Parathyroid adenoma (tissue), 2 donors: ENCODE measurements around the gene SNX17.

ENCODE experiments used
- H2AFZ ChIP-seq: fragments of 300-600 bp; sonication (generic); one replicate; pipeline ENCODE4 v1.7.0; 2017; ENCODE audit warnings: antibody characterized with exemption, mild to moderate bottlenecking
- H3K27ac ChIP-seq: fragments of 300-600 bp; sonication (generic); one replicate; pipeline ENCODE4 v1.7.0; 2017
- H3K27me3 ChIP-seq: fragments of 300-600 bp; sonication (generic); one replicate; pipeline ENCODE4 v1.7.0; 2017; ENCODE audit warnings: low read length; ENCODE audit not compliant: control insufficient read depth, insufficient read depth
- H3K36me3 ChIP-seq: fragments of 300-600 bp; sonication (generic); one replicate; pipeline ENCODE4 v1.7.0; 2017; ENCODE audit warnings: low read length; ENCODE audit not compliant: control insufficient read depth, insufficient read depth
- H3K4me1 ChIP-seq: fragments of 300-600 bp; sonication (generic); one replicate; pipeline ENCODE4 v1.7.0; 2017; ENCODE audit warnings: control low read depth
- H3K4me2 ChIP-seq: fragments of 300-600 bp; sonication (generic); one replicate; pipeline ENCODE4 v1.7.0; 2017; ENCODE audit warnings: low read length
- H3K4me3 ChIP-seq: fragments of 300-600 bp; sonication (generic); one replicate; pipeline ENCODE4 v1.7.0; 2017; ENCODE audit warnings: low read depth, low read length
- H3K79me2 ChIP-seq: fragments of 300-600 bp; sonication (generic); one replicate; pipeline ENCODE4 v1.7.0; 2017; ENCODE audit warnings: control low read depth
- H3K9ac ChIP-seq: fragments of 300-600 bp; sonication (generic); one replicate; pipeline ENCODE4 v1.7.0; 2017; ENCODE audit warnings: mild to moderate bottlenecking
- H3K9me3 ChIP-seq: fragments of 300-600 bp; sonication (generic); one replicate; pipeline ENCODE4 v1.7.0; 2017; ENCODE audit warnings: low read length; ENCODE audit not compliant: control insufficient read depth
- TF ChIP-seq, protein P1 (sequence below): fragments of 300-600 bp; sonication (generic); IDR thresholded peaks from one replicate; pipeline ENCODE4 v1.7.0; 2017; ENCODE audit warnings: antibody characterized with exemption, mild to moderate bottlenecking
- donor health status: primary hyperparathyroidism.

Gene SNX17

DNA sequence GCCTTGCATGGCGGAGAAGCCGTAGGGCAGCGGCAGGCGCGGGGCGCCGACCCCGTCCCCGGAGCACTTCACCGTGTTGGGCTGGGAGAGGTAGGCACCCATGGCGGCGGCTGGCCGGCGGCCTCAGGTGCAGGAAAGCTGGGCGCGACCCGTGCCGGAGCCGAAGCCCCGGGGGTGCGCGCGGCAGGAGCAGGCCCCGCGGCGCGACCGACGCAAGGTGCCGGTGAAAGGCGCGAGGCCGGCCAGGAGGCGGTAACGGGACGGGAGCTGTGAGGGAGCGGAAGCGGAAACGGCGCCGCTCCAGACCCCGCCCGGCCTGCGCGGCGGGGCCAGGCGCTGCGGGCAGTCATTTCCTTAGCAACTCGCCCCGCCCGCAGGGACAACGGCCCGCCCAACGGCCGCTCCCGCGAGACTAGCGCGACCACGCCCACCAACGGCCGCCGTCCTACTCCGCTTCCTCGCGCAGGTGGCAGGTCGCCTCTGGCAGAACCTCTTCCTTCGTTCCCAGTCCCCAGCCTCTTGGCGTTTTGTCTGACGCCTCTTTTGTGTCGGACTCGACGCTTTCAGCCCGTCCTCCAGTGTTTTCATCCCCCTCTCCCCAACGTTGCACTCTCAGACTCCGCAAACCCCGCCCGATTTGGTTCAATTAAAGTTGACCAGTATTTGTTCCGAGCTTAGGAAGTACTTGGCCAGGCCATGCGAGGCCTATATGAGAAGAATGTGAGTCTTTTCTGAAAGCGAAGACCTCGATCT lies 39.1 kb downstream of the SNX17 start, which contains the start of gene PPM1G:
Gene PPM1G, minus strand, starts transcription at position 271 of the 753 bp plus-strand sequence. Its CDS starts 169 bp downstream, at position 102.
- H3K4me1 ChIP-seq: no peaks in the 10 kb centered on the region
- H3K36me3 ChIP-seq: no peaks in the 10 kb centered on the region
- H3K4me2 ChIP-seq: peak within 1 kb of the TSS; percentile 95
- H3K27me3 ChIP-seq: no peaks in the 10 kb centered on the region
- H3K9me3 ChIP-seq: no peaks in the 10 kb centered on the region
- H3K27ac ChIP-seq: peak within 1 kb of the TSS; percentile 60
- H3K9ac ChIP-seq: peak within 1 kb of the TSS; percentile 82
- TF ChIP-seq, protein P1, sequence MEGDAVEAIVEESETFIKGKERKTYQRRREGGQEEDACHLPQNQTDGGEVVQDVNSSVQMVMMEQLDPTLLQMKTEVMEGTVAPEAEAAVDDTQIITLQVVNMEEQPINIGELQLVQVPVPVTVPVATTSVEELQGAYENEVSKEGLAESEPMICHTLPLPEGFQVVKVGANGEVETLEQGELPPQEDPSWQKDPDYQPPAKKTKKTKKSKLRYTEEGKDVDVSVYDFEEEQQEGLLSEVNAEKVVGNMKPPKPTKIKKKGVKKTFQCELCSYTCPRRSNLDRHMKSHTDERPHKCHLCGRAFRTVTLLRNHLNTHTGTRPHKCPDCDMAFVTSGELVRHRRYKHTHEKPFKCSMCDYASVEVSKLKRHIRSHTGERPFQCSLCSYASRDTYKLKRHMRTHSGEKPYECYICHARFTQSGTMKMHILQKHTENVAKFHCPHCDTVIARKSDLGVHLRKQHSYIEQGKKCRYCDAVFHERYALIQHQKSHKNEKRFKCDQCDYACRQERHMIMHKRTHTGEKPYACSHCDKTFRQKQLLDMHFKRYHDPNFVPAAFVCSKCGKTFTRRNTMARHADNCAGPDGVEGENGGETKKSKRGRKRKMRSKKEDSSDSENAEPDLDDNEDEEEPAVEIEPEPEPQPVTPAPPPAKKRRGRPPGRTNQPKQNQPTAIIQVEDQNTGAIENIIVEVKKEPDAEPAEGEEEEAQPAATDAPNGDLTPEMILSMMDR: peak; percentile 6
- peaks cover 25% of the 10 kb centered on the region for H3K79me2 ChIP-seq
- H3K4me3 ChIP-seq: peak within 1 kb of the TSS; percentile 75
- H2AFZ ChIP-seq: peak within 1 kb of the TSS; percentile 88

GRCh38 chr2:27412419-27413152 lies 42.2 kb downstream of the SNX17 start:
- H3K4me3 ChIP-seq: no peak overlapping the region
- H3K4me2 ChIP-seq: no peak overlapping the region
- H3K9me3 ChIP-seq: no peaks in the 10 kb centered on the region
- peaks cover 2% of the 10 kb centered on the region for H3K79me2 ChIP-seq
- TF ChIP-seq, protein P1: no peak
- no peaks in the 10 kb centered on the region for H3K36me3 ChIP-seq
- H2AFZ ChIP-seq: no peak overlapping the region
- H3K27me3 ChIP-seq: no peaks in the 10 kb centered on the region
- no peaks in the 10 kb centered on the region for H3K4me1 ChIP-seq
- no peak overlapping the region for H3K27ac ChIP-seq
- no peak overlapping the region for H3K9ac ChIP-seq

GRCh38 chr2:27416151-27416550 lies 45.7 kb downstream of the SNX17 start:
- Histone ChIP-seq H3K27me3 (no peaks in the 10 kb centered on the region), H3K4me3 (no peak overlapping the region), H2AFZ (no peak overlapping the region), H3K9ac (no peak overlapping the region), H3K4me2 (no peak overlapping the region), H3K27ac (no peak overlapping the region), H3K36me3 (no peaks in the 10 kb centered on the region), H3K79me2 (no peaks in the 10 kb centered on the region), H3K9me3 (no peaks in the 10 kb centered on the region), H3K4me1 (no peaks in the 10 kb centered on the region)
- TF ChIP-seq, protein P1: no peak

GRCh38 chr2:27420996-27421395 lies 50.6 kb downstream of the SNX17 start:
- no peaks in the 10 kb centered on the region for H3K9me3 ChIP-seq
- no peak overlapping the region for H3K4me2 ChIP-seq
- no peak overlapping the region for H3K4me3 ChIP-seq
- TF ChIP-seq, protein P1: no peak
- no peaks in the 10 kb centered on the region for H3K36me3 ChIP-seq
- no peaks in the 10 kb centered on the region for H3K27me3 ChIP-seq
- H3K79me2 ChIP-seq: no peaks in the 10 kb centered on the region
- H3K4me1 ChIP-seq: no peaks in the 10 kb centered on the region
- H3K9ac ChIP-seq: no peak overlapping the region
- H3K27ac ChIP-seq: no peak overlapping the region
- H2AFZ ChIP-seq: no peak overlapping the region
